Measurements from ENCODE around the gene FGA.

FGA gene

GRCh38 chr4:154578919-154579318 is 11.6 kb downstream of the FGA start:
- no peak for DNase-seq (ENCODE audit: low spot score)

GRCh38 chr4:154577324-154577723 is 13.2 kb downstream of the FGA start:
- no peak for DNase-seq (ENCODE audit: low spot score)

DNA sequence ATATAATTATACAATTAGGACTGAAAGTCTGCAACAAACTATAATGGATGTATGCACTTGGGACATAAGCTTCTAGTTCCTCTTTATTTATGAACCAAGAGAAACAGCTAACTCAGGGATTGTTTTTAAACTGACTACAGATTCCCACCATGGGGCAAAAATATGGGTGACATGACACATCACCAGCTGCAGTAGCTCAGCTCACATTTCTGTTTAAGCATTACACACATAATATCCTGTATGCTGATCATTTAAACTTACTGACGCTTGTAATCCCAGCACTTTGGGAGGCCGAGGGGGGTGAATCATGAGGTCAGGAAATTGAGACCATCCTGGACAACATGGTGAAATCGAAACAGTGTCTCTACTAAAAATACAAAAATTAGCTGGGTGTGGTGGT is 16.2 kb downstream of the FGA start:
- no peak for DNase-seq (ENCODE audit: low spot score)

DNA sequence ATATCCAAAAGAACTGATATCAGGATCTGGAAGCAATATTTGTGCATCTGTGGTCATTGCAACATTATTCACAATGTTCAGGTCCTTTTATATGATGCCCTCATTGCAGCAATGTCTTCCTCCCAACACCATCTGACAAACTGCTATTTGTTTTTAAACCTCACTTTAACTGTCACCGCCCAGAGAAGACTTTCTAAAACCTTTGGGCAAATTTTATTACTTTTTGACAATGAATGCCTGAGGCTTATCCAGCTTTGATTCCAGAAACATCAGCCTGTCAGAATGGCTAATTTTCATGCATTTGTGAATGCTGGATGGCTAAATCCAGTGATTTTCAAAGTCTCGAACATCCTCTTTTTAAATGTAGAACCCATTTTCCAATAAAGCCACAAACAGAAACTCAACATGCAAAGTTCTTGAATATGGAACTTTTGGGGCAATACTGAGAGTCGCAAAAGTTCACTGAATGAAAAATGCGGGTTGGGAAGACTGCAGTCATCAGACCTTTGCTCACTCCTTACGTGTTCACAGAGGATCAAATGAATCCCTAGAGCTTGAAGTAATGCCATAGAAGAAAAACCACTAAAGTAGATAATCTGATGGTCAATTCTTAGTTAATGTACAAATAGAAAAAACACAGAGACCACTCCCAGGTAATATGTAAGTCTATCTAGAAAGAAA is 17.2 kb downstream of the FGA start:
- no peak for DNase-seq (ENCODE audit: low spot score)

DNA sequence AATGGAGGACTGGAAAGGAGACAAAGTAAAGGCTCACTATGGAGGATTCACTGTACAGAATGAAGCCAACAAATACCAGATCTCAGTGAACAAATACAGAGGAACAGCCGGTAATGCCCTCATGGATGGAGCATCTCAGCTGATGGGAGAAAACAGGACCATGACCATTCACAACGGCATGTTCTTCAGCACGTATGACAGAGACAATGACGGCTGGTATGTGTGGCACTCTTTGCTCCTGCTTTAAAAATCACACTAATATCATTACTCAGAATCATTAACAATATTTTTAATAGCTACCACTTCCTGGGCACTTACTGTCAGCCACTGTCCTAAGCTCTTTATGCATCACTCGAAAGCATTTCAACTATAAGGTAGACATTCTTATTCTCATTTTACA is 21.0 kb downstream of the FGA start:
- no peak for DNase-seq (ENCODE audit: low spot score)

- DNase-seq (ENCODE audit: low spot score), result no peak
These were observed 21.5 kb downstream of the FGA start for GRCh38 chr4:154569028-154569427.

GRCh38 chr4:154566639-154567204 is 23.8 kb downstream of the FGA start:
- no peak for DNase-seq (ENCODE audit: low spot score)

DNA sequence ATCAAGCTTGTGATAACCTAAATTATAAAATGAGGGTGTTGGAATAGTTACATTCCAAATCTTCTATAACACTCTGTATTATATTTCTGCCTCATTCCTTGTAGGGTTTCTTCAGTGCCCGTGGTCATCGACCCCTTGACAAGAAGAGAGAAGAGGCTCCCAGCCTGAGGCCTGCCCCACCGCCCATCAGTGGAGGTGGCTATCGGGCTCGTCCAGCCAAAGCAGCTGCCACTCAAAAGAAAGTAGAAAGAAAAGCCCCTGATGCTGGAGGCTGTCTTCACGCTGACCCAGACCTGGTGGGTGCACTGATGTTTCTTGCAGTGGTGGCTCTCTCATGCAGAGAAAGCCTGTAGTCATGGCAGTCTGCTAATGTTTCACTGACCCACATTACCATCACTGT is 24.8 kb downstream of the FGA start:
- no peak for DNase-seq (ENCODE audit: low spot score)

DNA sequence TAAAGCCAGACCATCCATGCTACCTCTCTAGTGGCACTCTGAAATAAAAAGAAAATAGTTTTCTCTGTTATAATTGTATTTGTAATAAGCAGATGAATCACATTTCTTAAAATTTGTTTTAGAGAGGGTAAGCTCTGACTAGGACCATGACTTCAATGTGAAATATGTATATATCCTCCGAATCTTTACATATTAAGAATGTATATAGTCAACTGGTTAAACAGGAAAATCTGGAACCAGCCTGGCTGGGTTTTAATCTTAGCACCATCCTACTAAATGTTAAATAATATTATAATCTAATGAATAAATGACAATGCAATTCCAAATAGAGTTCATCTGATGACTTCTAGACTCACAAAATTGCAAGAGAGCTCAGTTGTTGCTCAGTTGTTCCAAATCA is 26.2 kb downstream of the FGA start:
- no peak for DNase-seq (ENCODE audit: low spot score)

DNA sequence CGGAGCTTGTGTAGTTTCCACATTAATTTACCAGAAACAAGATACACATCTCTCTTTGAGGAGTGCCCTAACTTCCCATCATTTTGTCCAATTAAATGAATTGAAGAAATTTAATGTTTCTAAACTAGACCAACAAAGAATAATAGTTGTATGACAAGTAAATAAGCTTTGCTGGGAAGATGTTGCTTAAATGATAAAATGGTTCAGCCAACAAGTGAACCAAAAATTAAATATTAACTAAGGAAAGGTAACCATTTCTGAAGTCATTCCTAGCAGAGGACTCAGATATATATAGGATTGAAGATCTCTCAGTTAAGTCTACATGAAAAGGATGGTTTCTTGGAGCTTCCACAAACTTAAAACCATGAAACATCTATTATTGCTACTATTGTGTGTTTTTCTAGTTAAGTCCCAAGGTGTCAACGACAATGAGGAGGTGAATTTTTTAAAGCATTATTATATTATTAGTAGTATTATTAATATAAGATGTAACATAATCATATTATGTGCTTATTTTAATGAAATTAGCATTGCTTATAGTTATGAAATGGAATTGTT is 27.8 kb downstream of the FGA start, which contains the start of gene FGB:
Gene FGB (plus strand): TSS at position 315 of the 558 bp plus-strand sequence. CDS start 8 bp downstream, at position 323.
- DNase-seq (ENCODE audit: low spot score), result no peak

GRCh38 chr4:154560824-154561231 is 29.7 kb downstream of the FGA start:
- DNase-seq (ENCODE audit: low spot score), result no peak

DNA sequence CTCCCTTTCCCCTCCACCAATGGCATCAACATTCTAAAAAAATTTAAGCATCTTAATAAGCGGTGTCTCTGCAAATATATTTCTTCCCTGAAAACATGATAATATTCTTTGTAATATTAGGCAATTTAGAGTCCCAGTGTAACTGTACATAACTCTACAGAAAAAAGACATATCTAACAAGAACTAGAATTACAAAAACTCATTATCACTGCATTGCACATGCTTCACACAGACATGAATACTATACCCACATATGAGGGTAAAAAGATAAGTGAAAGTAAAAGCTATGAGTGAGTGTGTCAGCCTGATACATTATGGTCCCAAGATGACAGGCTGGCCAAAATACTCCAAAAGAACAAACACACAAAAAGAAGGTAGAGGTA is 30.1 kb downstream of the FGA start:
- DNase-seq (ENCODE audit: low spot score), result no peak

DNA sequence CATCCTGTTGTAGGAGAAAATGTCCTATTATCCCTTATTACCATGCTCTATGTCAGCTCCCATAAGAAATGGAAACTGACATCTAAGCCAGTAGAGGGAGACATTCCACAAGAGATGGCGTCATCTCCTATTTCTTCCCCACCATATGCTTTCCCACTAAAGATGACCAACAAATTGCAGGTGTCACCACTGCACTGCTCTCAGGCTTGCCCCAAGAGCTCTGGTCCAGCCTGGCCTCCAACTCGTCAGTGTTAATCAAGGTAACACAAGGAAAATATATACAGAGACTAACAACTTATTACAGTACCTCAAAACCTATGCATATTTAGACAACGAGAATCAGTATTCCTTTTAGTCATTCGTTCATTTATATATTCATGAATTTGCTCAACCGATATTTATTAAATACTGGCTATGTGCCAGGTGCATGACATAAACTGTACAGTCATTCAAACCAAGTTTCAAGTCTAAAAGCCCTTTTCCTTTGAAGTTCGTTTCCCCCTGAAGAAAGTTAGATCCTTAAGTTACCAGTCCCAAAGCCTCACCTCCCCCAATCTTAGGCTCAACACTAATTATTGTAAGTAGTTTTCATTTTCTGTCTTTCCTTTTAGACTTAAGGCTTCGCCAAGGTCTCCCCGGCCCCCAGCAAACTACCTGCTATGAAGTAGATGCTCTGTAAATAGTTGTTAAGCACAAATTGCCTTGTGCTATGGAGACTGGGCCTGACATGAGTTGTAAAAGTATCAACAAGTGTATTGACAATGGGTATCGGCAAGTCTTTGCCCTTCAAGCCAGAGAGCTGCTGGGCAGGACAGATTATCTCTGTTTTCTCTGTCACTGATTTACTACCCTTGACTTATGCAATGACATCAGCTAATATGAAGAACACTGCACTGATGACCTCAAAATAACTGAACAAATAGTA is 30.8 kb downstream of the FGA start:
- DNase-seq (ENCODE audit: low spot score), result no peak

DNA sequence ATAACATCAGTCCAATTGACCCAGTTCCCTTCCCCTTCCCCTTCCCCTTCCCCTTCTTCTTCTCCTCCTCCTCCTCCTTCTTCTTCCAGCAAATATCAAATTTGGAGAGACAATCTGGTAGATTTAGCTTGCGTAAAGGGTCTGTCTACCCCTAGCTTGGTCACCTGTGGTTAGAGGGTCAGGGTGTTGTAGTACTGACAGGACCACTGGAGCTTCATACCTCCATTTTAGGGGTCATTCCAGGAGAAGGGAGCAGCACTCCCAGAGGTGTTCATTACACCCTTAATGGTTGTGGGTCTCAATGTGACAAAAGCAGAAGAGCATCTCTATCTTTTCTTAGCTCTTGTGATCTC is 31.4 kb downstream of the FGA start:
- no peak for DNase-seq (ENCODE audit: low spot score)

GRCh38 chr4:154551872-154552686 is 38.5 kb downstream of the FGA start:
- DNase-seq (ENCODE audit: low spot score), result peak; percentile 71

GRCh38 chr4:154549894-154550790 is 40.4 kb downstream of the FGA start, which contains the start of gene PLRG1:
PLRG1 (minus strand) TSS chr4:154550400; CDS start chr4:154550308, 92 bp downstream.
- DNase-seq (ENCODE audit: low spot score), result peak; percentile 99

GRCh38 chr4:154545689-154546088 is 44.9 kb downstream of the FGA start:
- no peak for DNase-seq (ENCODE audit: low spot score)

- no peak for DNase-seq (ENCODE audit: low spot score)
These were observed 48.2 kb downstream of the FGA start for GRCh38 chr4:154542271-154542879.
